NCI-H2227 (cell line): ENCODE measurements around the gene SDC3.

Source experiments
- DNase-seq: peaks from one replicate; lab custom pipeline; 2025; ENCODE audit not compliant: unreplicated experiment; lab: John Stamatoyannopoulos, UW

The SDC3 gene

GRCh38 chr1:30928789-30929134, 20.2 kb upstream of the SDC3 start:
- DNase-seq: no peak

GRCh38 chr1:30928171-30928570, 19.6 kb upstream of the SDC3 start:
- DNase-seq: no peak

- DNase-seq: no peak
Observed at GRCh38 chr1:30927448-30927847, 18.9 kb upstream of the SDC3 start.

GRCh38 chr1:30923597-30923996, 15.0 kb upstream of the SDC3 start:
- DNase-seq: no peak

- no peak for DNase-seq
Observed at GRCh38 chr1:30920827-30921226, 12.3 kb upstream of the SDC3 start.

GRCh38 chr1:30919025-30919881, 10.7 kb upstream of the SDC3 start:
- DNase-seq: no peak

GRCh38 chr1:30916296-30916695, 7.7 kb upstream of the SDC3 start:
- DNase-seq: no peak

GRCh38 chr1:30915491-30916230, 7.1 kb upstream of the SDC3 start:
- no peak for DNase-seq

GRCh38 chr1:30914931-30915330, 6.4 kb upstream of the SDC3 start:
- no peak for DNase-seq

GRCh38 chr1:30914587-30914922, 6.0 kb upstream of the SDC3 start:
- DNase-seq: no peak

- DNase-seq: no peak
Observed at GRCh38 chr1:30912913-30913652, 4.5 kb upstream of the SDC3 start.

GRCh38 chr1:30912224-30912623, 3.7 kb upstream of the SDC3 start:
- no peak for DNase-seq

GRCh38 chr1:30911059-30911954, 2.7 kb upstream of the SDC3 start:
- peak; percentile 87 for DNase-seq

- peak; percentile 40 for DNase-seq
Observed at GRCh38 chr1:30909365-30910068, 959 bp upstream of the SDC3 start.

GRCh38 chr1:30908316-30908695, 252 bp downstream of the SDC3 start:
- DNase-seq: no peak

- no peak for DNase-seq
Observed at GRCh38 chr1:30907481-30908315, 860 bp downstream of the SDC3 start.

GRCh38 chr1:30906631-30907441, 1.7 kb downstream of the SDC3 start:
- no peak for DNase-seq

GRCh38 chr1:30905916-30906620, 2.5 kb downstream of the SDC3 start:
- DNase-seq: no peak
